RPMI7951 (cell line): ENCODE measurements around the gene IL21R. TPM values are rescaled to one million over a fixed set of nuclear protein-coding genes. Genes with fewer than 3 reads are reported as not detected.
"Not testable (repeated sequence)": the region's sequence is repeated elsewhere in the genome, so short reads cannot be mapped to it uniquely, and the experiment has no call there.

ENCODE experiments used
- DNase-seq: peaks from one replicate; pipeline ENCODE4 v3.0.0-alpha.2; 2012; ENCODE audit warnings: low read depth
- total RNA-seq: library from RNA; depleted of rRNA; stranded (reverse); fragments of >200 nt; shearing (Covaris generic); gene quantifications from 2 replicates; pipeline ENCODE4 v1.2.3, GENCODE V29; 2014

Gene IL21R
- total RNA-seq, 1 experiment from 2014 or later = 1.1 TPM

- peak; percentile 67 for DNase-seq
These were observed 988 bp upstream of the IL21R start for GRCh38 chr16:27400751-27401620.

- no peak for DNase-seq
These were observed 592 bp downstream of the IL21R start for GRCh38 chr16:27402569-27402963.

GRCh38 chr16:27402964-27403600 lies 1.1 kb downstream of the IL21R start:
- DNase-seq = no peak

GRCh38 chr16:27403601-27403992 lies 1.6 kb downstream of the IL21R start:
- DNase-seq = no peak

- DNase-seq = no peak
These were observed 2.3 kb downstream of the IL21R start for GRCh38 chr16:27404163-27404823.

GRCh38 chr16:27405546-27406451 lies 3.8 kb downstream of the IL21R start:
- no peak for DNase-seq

GRCh38 chr16:27406511-27407128 lies 4.6 kb downstream of the IL21R start:
- no peak for DNase-seq

GRCh38 chr16:27407133-27407532 lies 5.2 kb downstream of the IL21R start:
- DNase-seq = no peak

GRCh38 chr16:27408012-27408601 lies 6.1 kb downstream of the IL21R start:
- peak; percentile 66 for DNase-seq

GRCh38 chr16:27408602-27409031 lies 6.6 kb downstream of the IL21R start:
- no peak for DNase-seq

GRCh38 chr16:27409958-27410357 lies 8.0 kb downstream of the IL21R start:
- not testable (repeated sequence) for DNase-seq

GRCh38 chr16:27410761-27411160 lies 8.8 kb downstream of the IL21R start:
- no peak for DNase-seq

- DNase-seq = no peak
These were observed 12.0 kb downstream of the IL21R start for GRCh38 chr16:27413956-27414355.

GRCh38 chr16:27414788-27415431 lies 12.9 kb downstream of the IL21R start:
- DNase-seq = no peak

GRCh38 chr16:27417047-27417671 lies 15.2 kb downstream of the IL21R start:
- no peak for DNase-seq

- no peak for DNase-seq
These were observed 20.2 kb downstream of the IL21R start for GRCh38 chr16:27421961-27422740.

GRCh38 chr16:27424772-27425498 lies 23.0 kb downstream of the IL21R start:
- no peak for DNase-seq

- no peak for DNase-seq
These were observed 24.0 kb downstream of the IL21R start for GRCh38 chr16:27425961-27426360.
